ENCODE results near the gene DMRTC1B.
"Not testable (repeated sequence)": the region's sequence is repeated elsewhere in the genome, so short reads cannot be mapped to it uniquely, and the experiment has no call there.

DNA sequence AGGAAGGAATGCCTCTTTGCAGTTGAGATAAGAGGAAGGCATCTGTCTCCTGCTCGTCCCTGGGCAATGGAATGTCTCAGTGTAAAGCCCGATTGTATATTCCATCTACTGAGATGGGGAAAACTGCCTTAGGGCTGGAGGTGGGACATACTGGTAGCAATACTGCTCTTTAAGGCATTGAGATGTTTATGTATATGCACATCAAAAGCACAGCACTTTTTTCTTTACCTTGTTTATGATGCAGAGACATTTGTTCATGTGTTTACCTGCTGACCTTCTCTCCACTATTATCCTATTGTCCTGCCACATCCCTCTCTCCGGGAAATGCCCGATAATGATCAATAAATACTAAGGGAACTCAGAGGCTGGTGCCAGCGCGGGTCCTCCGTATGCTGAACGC lies 43.1 kb upstream of the DMRTC1B start:
- TF ChIP-seq, protein P1, sequence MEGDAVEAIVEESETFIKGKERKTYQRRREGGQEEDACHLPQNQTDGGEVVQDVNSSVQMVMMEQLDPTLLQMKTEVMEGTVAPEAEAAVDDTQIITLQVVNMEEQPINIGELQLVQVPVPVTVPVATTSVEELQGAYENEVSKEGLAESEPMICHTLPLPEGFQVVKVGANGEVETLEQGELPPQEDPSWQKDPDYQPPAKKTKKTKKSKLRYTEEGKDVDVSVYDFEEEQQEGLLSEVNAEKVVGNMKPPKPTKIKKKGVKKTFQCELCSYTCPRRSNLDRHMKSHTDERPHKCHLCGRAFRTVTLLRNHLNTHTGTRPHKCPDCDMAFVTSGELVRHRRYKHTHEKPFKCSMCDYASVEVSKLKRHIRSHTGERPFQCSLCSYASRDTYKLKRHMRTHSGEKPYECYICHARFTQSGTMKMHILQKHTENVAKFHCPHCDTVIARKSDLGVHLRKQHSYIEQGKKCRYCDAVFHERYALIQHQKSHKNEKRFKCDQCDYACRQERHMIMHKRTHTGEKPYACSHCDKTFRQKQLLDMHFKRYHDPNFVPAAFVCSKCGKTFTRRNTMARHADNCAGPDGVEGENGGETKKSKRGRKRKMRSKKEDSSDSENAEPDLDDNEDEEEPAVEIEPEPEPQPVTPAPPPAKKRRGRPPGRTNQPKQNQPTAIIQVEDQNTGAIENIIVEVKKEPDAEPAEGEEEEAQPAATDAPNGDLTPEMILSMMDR (conservative IDR thresholded peaks at IDR 0.05): not testable (repeated sequence)
- not testable (repeated sequence) for TF ChIP-seq EZH2 (IDR thresholded peaks at IDR 0.05; ENCODE audit: low read depth)
